ENCODE data around the gene CCDC102B.

CCDC102B gene

GRCh38 chr18:69044215-69044614 is 246.3 kb downstream of the CCDC102B start:
- TF ChIP-seq CTCF (IDR thresholded peaks at IDR 0.05), result no peak
- Mint-ChIP-seq H3K36me3 (ENCODE audit: low read depth) (peaks cover 5% of the 10 kb centered on the region), H3K9me3 (peaks cover 16% of the 10 kb centered on the region), H3K27ac (no peak overlapping the region), H3K4me1 (no peaks in the 10 kb centered on the region), H3K4me3 (no peak overlapping the region), H3K27me3 (ENCODE audit: low read depth, poor library complexity) (no peaks in the 10 kb centered on the region)
- DNase-seq, result no peak

GRCh38 chr18:69064063-69064462 is 266.2 kb downstream of the CCDC102B start:
- DNase-seq, result no peak
- Mint-ChIP-seq H3K4me1 (no peaks in the 10 kb centered on the region), H3K36me3 (ENCODE audit: low read depth) (no peaks in the 10 kb centered on the region), H3K27me3 (ENCODE audit: low read depth, poor library complexity) (no peaks in the 10 kb centered on the region), H3K27ac (no peak overlapping the region), H3K4me3 (no peak overlapping the region), H3K9me3 (peaks cover 9% of the 10 kb centered on the region)
- no peak for TF ChIP-seq CTCF (IDR thresholded peaks at IDR 0.05)

GRCh38 chr18:69067048-69067447 is 269.2 kb downstream of the CCDC102B start:
- H3K4me1 Mint-ChIP-seq, result no peaks in the 10 kb centered on the region
- no peaks in the 10 kb centered on the region for H3K27me3 Mint-ChIP-seq (ENCODE audit: low read depth, poor library complexity)
- no peak overlapping the region for H3K4me3 Mint-ChIP-seq
- no peak overlapping the region for H3K27ac Mint-ChIP-seq
- H3K36me3 Mint-ChIP-seq (ENCODE audit: low read depth), result no peaks in the 10 kb centered on the region
- H3K9me3 Mint-ChIP-seq, result peaks cover 5% of the 10 kb centered on the region
- TF ChIP-seq CTCF (IDR thresholded peaks at IDR 0.05), result no peak
- DNase-seq, result no peak

GRCh38 chr18:69071680-69072079 is 273.8 kb downstream of the CCDC102B start:
- Mint-ChIP-seq H3K27ac (no peak overlapping the region), H3K4me3 (no peak overlapping the region), H3K36me3 (ENCODE audit: low read depth) (no peaks in the 10 kb centered on the region), H3K9me3 (peaks cover 5% of the 10 kb centered on the region), H3K4me1 (no peaks in the 10 kb centered on the region), H3K27me3 (ENCODE audit: low read depth, poor library complexity) (no peaks in the 10 kb centered on the region)
- TF ChIP-seq CTCF (IDR thresholded peaks at IDR 0.05), result no peak
- DNase-seq, result no peak

- H3K27ac Mint-ChIP-seq, result no peak overlapping the region
- no peaks in the 10 kb centered on the region for H3K9me3 Mint-ChIP-seq
- no peak overlapping the region for H3K4me3 Mint-ChIP-seq
- H3K27me3 Mint-ChIP-seq (ENCODE audit: low read depth, poor library complexity), result no peaks in the 10 kb centered on the region
- H3K4me1 Mint-ChIP-seq, result no peaks in the 10 kb centered on the region
- no peaks in the 10 kb centered on the region for H3K36me3 Mint-ChIP-seq (ENCODE audit: low read depth)
- no peak for DNase-seq
- TF ChIP-seq CTCF (IDR thresholded peaks at IDR 0.05), result no peak
Observed at GRCh38 chr18:69081846-69082245, 284.0 kb downstream of the CCDC102B start.

- no peaks in the 10 kb centered on the region for H3K9me3 Mint-ChIP-seq
- H3K27ac Mint-ChIP-seq, result no peak overlapping the region
- H3K27me3 Mint-ChIP-seq (ENCODE audit: low read depth, poor library complexity), result no peaks in the 10 kb centered on the region
- no peak for DNase-seq
- H3K4me3 Mint-ChIP-seq, result no peak overlapping the region
- H3K36me3 Mint-ChIP-seq (ENCODE audit: low read depth), result no peaks in the 10 kb centered on the region
- no peaks in the 10 kb centered on the region for H3K4me1 Mint-ChIP-seq
- TF ChIP-seq CTCF (IDR thresholded peaks at IDR 0.05), result no peak
Observed at GRCh38 chr18:69082499-69082898, 284.6 kb downstream of the CCDC102B start.

All from nephron progenitor cell (in vitro differentiated cells).